ENCODE results near the gene DNAJB1. TPM values are rescaled to one million over a fixed set of nuclear protein-coding genes. Genes with fewer than 3 reads are reported as not detected.

DNAJB1 gene
- total RNA-seq, 2 donors from 2014 or later: 59.5 to 124 TPM

DNA sequence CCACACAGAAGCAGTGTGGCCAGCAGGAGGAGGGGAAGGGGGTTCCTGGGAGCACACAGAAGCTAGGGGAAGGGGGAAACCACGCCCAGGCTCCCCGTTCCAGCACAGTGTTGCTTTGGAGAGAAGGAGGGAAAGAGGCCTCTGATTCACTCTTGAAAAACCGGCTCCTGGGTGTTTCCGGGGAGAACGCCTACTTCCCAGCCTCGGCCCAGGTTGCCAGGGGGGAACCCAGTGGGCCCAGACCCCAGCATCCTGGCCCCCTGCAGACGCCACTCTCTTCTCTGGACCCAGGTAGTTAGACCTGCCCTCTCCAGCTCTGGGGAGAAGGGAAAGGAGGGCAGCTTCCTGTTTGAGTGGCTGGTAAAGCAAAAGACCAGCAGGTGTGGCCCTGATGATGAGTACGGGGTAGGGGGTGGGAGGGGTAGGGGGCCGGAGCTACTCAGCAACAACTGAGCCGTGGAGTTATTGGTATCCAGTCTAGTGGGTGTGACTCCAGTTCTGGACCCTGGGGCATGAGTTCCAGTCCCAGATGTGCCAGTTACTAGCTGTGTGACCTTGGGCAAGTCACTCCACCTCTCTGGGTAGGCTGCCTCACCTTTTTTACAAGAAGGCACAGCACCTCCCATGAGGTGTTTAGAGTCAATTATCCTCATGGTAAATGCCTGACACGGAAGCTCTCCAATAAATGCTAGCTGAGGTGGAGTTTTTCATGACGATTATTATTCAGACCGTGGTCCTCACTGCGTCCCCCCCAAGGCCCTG, 23.1 kb downstream of the DNAJB1 start:
- H3K27ac Mint-ChIP-seq: peak overlapping the region in 1 of 2 donors; percentile 65
- no peak for DNase-seq (ENCODE audit: low spot score in 2 of 2)
- no peak for ATAC-seq
- no peaks in the 10 kb centered on the region for H3K9me3 Mint-ChIP-seq
- no peaks in the 10 kb centered on the region for H3K36me3 Mint-ChIP-seq

DNA sequence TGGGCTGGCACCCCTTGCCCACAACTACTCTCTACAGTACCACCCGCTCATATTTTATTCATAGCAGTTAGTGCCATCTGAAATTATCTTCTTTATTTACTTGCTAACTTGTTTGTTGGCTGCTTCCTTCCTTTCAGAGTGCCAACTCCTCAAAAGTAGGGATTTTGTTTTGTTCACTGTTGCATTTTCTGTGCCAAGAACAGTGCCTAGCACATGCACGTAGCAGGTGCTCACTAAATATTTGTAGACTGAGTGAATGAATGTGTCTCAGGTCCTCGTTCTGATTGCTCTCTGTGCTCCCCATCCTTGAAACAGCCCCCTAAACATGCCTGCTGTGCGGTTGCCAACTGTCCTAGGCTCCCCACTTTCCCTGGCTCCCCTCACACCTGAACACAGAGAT, 23.8 kb downstream of the DNAJB1 start:
- H3K36me3 Mint-ChIP-seq: no peaks in the 10 kb centered on the region
- ATAC-seq (no peak), DNase-seq (ENCODE audit: low spot score in 2 of 2) (no peak)
- H3K27ac Mint-ChIP-seq: peak overlapping the region in 1 of 2 donors; percentile 2
- H3K9me3 Mint-ChIP-seq: no peaks in the 10 kb centered on the region

DNA sequence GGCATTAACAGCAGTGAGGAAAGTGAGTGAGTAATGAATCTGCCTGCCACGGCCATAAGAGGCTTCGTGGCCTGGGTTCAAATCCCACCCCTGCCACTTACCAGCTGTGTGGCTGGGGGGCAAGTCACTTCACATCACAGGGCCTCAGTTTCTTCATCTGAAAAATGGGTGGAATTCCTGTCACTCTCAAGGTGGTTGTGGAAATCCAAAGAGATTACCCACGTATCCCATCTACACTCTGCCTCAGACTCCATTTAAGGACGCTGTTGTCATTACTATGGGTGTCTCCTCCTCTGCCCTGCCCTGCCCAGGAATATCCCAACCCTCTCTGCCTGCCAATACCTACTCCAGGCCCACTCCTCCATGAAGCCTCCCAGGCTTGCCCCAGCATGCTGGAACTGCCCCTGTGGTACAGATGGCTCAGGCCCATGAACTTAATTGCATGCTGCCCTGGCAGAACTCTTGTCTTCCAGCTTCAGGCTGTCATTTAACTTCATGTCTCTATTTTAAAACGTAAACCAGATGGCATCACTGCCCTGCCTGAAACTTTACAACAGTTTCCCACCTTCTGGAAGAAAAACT, 25.4 kb downstream of the DNAJB1 start:
- Mint-ChIP-seq H3K27ac (peak overlapping the region in 1 of 2 donors; percentile 7), H3K9me3 (no peaks in the 10 kb centered on the region), H3K36me3 (no peaks in the 10 kb centered on the region)
- DNase-seq (ENCODE audit: low spot score in 2 of 2) (no peak), ATAC-seq (no peak)

DNA sequence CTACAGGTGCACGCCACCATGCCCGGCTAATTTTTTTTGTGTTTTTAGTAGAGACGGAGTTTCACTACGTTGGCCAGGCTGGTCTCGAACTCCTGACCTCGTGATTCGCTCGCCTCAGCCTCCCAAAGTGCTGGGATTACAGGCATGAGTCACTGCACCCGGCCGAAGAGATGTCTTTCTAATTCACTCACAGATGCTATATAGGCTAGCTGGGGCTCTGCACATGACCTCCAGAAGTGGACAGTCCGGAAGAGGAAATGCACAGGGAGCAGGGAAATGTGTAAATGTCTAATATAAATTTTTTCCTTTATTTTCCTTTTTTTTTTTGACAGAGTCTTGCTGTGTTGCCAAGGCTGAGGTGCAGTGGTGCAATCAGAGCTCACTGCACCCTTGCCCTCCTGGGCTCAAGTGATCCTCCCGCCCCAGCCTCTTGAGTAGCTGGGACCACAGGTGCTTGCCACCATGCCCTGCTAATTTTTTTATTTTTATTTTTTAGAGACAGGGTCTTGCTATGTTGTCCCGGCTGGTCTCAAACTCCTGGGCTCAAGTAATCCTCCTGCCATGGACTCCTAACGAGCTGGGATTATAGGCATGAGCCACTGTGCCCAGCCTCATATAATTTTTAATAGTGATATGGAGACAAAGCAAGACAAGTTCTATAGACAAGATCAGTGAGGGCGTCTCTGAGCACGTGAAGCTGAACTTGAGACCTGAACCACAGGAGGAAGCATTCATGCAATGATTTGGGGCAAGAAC, 30.6 kb downstream of the DNAJB1 start:
- H3K9me3 Mint-ChIP-seq: no peaks in the 10 kb centered on the region
- H3K36me3 Mint-ChIP-seq: no peaks in the 10 kb centered on the region
- no peak for DNase-seq (ENCODE audit: low spot score in 2 of 2)
- peak overlapping the region; percentile 33 to 59 for H3K27ac Mint-ChIP-seq
- ATAC-seq: no peak

DNA sequence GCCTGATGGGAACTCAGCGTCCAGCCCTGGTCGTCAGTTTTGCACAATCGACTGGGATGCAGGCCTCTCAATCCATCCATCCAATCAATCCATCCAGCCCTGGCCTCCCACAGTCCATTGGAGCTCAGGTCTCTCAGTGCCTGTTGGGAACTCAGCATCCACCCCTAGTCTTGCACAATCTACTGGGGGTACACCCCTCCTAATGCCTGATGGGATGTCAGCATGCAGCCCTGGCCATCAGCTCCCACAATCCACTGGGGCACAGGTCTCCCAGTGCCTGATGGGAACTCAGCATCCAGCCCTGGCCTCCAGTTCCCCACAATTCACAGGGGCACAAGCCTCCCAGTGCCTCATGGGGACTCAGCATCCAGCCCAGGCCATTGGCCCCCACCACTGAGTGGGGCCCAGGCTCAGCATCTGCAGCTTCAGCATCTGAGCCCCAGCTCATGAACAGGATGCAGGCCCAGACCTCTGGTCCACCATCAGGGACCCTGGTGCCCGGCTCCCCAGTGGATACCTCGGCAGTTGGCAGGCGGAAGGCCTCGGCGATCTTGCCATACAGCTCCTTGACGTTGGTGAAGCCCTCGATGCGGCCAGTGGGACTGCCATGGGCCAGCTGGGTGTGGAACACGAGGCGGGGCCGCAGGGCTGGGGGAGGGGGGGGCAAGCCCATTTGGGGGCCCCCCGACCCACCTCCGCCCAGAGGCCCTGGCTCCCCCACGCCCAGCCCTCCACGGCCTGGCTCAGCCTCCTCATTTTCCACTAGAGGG, 35.8 kb downstream of the DNAJB1 start:
- DNase-seq (ENCODE audit: low spot score in 2 of 2) (no peak), ATAC-seq (no peak)
- H3K9me3 Mint-ChIP-seq: no peaks in the 10 kb centered on the region
- H3K36me3 Mint-ChIP-seq: no peaks in the 10 kb centered on the region
- H3K27ac Mint-ChIP-seq: no peak overlapping the region

DNA sequence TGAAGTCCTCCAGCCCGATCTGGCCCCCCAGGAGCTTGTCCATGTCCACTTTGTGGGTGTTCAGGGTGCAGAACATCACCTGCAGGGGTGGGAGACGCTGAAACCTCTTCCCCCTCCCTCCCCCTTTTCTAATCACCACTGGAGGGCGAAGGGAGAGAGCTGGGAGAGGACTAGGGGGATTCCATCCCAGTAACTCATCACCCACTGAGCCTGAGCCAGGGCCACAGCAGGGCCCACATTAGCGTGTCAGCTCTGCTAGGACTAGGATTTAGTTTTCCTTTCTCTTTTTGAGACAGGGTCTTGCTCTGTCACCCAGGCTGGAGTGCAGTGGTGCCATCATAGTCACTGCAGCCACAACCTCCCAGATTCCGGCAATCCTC, 37.5 kb downstream of the DNAJB1 start:
- Mint-ChIP-seq H3K36me3 (no peaks in the 10 kb centered on the region), H3K27ac (no peak overlapping the region), H3K9me3 (no peaks in the 10 kb centered on the region)
- no peak for DNase-seq (ENCODE audit: low spot score in 2 of 2)
- no peak for ATAC-seq

DNA sequence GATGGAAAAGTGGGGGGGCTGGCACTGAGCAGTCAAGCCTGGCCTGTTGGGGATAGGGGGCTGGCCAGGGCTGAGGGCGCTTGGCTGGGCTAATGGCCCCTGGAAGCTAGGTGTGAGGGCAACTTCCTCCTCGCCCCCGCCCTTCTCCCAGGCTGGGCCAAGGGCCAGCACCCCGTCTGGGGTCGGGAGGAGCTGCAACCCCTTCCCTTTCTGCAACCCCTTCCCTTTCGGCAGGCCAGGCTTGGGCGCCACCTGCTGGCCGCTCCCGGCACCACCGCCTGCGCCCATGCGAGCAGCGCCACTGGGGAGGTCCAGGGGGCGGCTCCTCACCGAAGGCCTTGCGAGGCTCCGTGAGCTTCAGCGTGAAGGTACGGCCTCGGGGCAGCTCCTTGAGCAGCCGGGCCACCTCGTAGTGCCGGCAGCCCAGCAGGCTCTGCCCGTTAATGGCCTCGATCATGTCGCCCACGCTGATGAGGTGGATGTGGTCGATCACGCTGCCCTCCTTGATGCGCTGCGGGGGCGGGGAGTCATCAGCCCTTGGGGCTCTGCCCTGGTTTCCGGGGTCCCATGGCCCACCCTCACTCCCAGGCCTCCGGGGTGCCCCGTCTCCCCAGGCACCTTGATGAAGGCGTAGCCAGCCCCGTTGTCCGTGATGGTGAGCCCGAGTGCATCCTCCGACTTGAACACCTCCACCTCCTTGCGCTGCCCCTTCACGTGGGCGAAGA, 38.1 kb downstream of the DNAJB1 start:
- DNase-seq (ENCODE audit: low spot score in 2 of 2): peak; percentile 74 to 96
- Mint-ChIP-seq H3K27ac (no peak overlapping the region), H3K9me3 (no peaks in the 10 kb centered on the region), H3K36me3 (no peaks in the 10 kb centered on the region)
- ATAC-seq: peak; percentile 35 to 65

DNA sequence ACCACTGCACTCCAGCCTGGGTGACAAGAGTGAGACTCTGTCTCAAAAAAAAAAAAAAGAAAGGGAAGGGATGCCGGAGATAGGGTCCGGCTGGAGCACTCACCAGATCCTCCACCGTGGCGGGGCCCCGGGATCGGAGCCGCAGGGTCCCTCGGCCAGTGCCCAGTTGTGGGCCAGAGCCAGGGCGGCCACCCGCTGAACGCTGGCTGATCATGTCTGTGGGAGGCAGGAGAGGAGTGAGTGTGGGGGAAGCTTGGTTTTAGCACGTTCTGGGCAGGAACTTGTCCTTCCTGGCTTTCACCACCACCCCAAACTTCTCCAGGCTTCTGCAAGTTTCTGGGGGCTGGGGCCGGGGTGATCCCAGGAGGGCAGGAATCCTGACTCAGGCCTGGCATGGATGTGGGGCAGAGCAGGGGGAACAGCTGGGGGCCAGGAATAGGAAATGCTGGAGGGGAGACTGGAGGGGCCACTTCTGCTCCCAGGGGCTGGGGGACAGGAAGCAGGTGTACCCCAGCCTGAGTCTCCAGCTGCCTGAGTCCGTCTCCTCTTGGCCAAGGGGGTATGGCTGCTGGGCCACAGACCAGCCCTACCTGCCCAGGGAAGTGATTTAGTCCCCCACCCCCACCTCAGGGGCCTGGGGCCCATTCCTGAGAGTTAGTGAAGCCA, 38.8 kb downstream of the DNAJB1 start:
- no peak for ATAC-seq
- H3K27ac Mint-ChIP-seq: no peak overlapping the region
- DNase-seq (ENCODE audit: low spot score in 2 of 2): no peak
- H3K36me3 Mint-ChIP-seq: no peaks in the 10 kb centered on the region
- H3K9me3 Mint-ChIP-seq: no peaks in the 10 kb centered on the region

DNA sequence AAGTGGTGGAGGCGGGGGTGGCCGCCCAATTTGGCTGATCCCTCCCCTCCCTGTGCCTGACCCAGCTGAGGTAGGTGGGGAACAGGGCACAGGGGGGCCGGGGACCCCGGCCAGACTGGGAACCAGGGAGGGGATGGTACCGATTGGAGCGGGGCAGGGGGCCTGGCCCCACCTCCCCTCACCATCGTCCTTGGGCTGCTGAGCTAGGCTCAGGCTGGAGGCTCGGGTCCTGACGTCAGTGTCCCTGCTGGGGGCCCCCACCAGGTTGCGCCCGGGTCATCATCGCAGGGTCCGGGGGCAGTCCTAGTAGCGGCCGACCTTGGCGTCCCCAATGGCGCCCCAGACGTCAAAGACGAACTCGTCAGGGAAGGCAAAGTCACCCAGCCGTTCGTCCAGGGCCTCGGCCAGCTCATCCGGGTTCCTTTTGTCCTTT, 40.1 kb downstream of the DNAJB1 start:
- Mint-ChIP-seq H3K27ac (no peak overlapping the region), H3K36me3 (no peaks in the 10 kb centered on the region), H3K9me3 (no peaks in the 10 kb centered on the region)
- no peak for DNase-seq (ENCODE audit: low spot score in 2 of 2)
- no peak for ATAC-seq

DNA sequence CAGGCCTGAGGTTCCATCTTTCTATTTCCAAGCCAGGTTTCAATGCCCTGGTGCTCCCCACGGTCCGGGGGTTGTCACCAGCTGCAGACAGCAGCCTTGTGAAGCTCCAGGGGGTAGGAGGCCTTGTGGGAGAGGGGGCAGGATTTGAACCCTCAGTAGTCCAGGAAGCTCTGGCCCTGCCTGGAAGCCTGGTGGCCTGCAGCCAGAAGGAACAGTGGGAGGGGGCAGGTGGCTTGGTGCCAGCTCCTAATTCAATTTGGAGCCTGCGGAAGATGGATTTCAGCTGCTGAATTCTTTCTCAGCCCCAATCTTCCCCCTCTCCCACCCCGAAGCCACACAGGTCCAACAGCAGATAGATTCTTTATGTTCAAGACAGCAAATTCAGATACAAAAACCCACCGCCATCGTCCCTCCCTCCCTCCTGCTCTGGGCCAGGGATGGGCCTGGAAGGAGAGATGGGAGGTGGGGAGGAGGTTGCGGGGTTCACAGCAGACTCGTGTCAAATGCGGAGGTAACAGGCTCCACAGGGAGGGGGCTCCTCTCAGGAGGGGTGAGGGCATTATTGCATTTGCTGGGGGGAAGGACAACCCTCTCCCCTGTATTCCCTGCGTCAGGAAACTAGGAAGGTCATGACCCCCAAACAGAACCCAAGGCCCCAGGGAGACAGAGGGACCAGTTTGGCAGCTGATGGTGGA, 40.6 kb downstream of the DNAJB1 start:
- H3K36me3 Mint-ChIP-seq: no peaks in the 10 kb centered on the region
- no peak overlapping the region for H3K27ac Mint-ChIP-seq
- ATAC-seq (no peak), DNase-seq (ENCODE audit: low spot score in 2 of 2) (no peak)
- no peaks in the 10 kb centered on the region for H3K9me3 Mint-ChIP-seq

DNA sequence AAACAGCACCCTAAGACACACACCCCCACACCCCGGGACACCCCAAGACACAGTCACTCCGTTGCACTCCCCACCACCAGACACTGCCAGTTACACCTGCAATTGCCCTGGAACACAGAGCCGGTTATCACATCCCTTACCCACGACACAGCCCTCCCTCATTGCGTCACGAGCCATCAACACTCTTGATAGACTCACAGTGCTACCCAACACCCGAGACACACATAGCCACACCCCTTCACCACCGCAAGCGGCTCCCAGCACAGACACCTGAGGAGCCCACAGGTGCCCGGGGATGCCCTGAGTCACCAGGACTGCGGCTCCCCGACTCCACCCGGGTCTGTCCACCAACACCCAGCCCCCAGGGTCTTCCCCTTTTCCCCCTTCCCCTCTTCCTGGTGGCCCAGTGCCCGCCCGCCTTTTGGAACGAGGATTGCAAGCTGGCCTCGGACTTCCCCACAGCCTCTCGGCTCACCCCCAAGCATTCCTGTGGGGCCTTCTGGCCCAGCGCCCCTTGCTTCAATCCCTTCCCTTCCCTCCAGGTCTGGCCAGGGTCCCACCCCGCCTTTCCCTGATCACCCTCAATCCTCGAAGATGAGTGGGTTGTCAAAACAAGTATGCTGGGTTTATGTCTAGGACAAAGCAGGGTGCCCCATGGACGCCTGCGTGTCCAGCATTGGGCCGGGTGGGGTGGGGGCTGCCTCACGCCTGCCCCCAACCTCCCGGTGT, 41.4 kb downstream of the DNAJB1 start:
- Mint-ChIP-seq H3K36me3 (no peaks in the 10 kb centered on the region), H3K27ac (no peak overlapping the region), H3K9me3 (no peaks in the 10 kb centered on the region)
- ATAC-seq (no peak), DNase-seq (ENCODE audit: low spot score in 2 of 2) (no peak)

DNA sequence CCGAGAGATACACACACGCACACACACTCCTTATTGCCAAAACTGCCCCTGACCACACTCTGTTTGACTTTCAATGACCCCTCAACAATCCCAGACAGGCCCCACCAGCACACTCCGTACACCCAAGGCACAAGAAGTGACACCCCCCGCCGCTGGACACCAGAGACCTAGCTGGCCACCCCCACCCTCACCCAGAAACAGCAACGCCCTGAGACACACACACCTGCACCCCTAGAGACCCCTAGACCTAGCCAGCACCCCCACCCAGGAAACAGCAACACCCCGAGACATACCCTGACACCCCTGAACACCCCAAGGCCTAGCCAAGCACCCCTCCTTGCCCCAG, 41.9 kb downstream of the DNAJB1 start:
- ATAC-seq: no peak
- Mint-ChIP-seq H3K27ac (no peak overlapping the region), H3K36me3 (no peaks in the 10 kb centered on the region), H3K9me3 (no peaks in the 10 kb centered on the region)
- DNase-seq (ENCODE audit: low spot score in 2 of 2): no peak

DNA sequence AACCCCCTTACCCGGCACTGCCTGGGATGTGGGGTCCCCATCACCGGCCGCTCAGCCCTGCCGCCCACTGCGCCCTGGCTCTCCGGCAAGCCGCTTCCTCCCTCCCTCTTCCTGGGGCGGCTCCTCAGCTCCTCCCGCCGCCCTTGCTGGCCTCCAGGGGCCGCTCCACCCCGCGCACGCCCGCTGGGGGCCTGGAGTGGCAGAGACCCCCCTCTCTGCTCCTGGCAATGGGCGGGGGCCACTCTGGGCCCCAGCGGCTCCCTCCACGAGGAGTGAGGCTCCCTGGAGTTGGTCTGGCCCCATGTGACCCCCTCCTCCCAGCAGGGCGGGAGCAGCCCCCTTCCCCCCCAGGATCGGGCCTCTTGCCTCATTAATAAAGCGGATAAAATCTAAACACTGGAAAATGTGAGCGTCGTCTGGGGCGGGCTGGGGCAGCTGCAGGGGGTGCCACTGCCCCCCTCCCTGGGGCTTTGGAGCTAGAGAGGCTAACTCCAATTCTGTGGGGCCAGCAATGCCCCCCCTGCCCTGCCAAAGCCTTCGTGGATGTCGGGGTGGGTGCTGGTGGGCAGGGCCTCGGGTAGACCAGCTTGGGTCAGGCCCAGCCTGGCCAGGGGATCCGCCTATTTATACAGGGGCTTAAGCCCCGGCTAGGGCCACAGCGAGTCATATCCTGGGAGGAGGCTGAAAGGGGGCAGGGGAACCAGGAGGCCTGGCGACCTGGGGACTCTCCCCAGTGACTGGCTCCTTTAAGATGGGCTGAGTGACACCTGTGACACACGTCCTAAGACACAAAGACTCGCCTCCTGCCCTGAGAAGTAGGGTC, 42.7 kb downstream of the DNAJB1 start, which contains the start of gene PTGER1:
TSS of gene PTGER1 (minus strand) at position 104 of the 823 bp plus-strand sequence. CDS start 1,034 bp downstream, outside the sequence.
- Mint-ChIP-seq H3K9me3 (no peaks in the 10 kb centered on the region), H3K27ac (no peak within 1 kb of the TSS), H3K36me3 (no peaks in the 10 kb centered on the region)

DNA sequence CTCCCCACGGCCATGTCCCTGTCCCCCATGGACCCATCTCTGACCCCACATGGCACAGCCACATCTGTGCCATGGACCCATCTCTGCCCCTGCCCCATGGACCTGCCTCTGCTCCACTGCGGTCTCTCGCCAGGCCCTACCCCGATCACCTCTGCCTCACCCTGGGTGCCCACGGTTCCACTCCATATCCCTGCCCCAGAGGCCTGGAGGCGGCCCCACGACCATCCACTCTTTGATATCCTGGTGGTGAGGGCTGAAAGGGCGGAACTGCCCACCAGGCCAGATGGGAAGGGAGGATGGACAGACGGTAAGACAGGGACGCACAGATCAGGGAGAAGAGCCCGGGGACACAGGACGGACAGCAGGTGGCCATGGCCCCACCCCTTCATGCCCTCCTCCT, 43.4 kb downstream of the DNAJB1 start:
- Mint-ChIP-seq H3K27ac (no peak overlapping the region), H3K9me3 (no peaks in the 10 kb centered on the region), H3K36me3 (no peaks in the 10 kb centered on the region)
- ATAC-seq (no peak), DNase-seq (ENCODE audit: low spot score in 2 of 2) (no peak)

More for the DNA sequence above, 42.7 kb downstream of the DNAJB1 start, which contains the start of gene PTGER1:
- ATAC-seq (peak; percentile 65 to 92), DNase-seq (ENCODE audit: low spot score in 2 of 2) (peak in 1 of 2 donors; percentile 74)

Data from activated naive CD4-positive, alpha-beta T cell treated with anti-CD3 and anti-CD28 coated beads, Interleukin-2, amount 50 U/mL, for 72 hours (primary cell).